ENCODE results near the gene TRIO.

Gene TRIO

DNA sequence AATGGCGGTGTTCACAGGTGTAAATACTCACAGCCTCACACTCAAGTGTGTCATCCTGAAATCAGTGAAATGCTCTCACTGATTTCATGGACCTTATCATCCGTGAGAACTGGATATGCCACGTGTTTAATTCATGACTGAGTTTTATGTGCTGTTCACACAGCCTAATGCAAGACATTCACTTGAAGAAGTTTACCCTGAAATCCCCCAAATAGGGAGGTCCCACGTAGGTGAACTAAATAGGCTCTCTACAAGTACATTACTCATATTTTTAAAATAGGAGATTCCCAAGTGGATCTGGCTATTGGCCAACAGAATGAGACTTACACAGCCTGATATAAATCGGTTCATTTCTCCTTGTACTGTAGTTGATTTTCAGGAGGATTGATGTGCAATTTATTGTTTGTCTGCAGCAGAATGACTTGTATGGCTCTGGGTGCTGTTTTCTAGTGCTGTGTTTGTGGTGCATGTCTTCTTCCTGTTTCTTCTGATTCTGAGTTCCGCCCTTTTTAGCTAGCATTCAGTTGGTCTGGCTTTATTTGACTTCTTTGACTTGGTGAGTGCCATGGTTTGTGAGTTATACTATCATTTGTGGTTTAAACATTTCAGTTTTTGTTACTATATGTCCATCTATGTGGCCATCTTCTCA is 25.1 kb downstream of the TRIO start:
- no peak for DNase-seq (ENCODE audit: low read depth)

DNA sequence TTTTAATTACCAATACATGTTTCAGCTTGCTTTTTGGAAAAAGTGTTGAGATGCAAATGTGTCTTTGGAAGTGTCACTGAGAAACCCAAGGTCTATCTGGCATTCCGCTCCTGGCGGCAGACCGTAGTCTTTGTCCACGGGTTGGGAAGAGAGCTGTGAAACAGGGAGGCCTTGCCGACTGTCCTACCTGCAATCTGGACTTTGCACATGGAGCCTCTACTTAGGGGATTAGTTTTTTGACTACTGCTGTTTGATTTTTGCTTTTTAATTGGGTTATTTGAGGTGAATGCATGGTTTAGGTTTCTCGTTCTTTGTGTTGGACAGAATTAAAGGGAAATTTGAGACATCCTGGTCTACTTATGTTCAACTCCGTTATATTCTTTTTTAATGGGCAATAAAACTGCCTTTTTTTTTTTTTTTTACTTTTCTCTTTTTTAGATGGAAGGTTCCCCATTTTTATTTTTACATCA is 25.7 kb downstream of the TRIO start:
- no peak for DNase-seq (ENCODE audit: low read depth)

DNA sequence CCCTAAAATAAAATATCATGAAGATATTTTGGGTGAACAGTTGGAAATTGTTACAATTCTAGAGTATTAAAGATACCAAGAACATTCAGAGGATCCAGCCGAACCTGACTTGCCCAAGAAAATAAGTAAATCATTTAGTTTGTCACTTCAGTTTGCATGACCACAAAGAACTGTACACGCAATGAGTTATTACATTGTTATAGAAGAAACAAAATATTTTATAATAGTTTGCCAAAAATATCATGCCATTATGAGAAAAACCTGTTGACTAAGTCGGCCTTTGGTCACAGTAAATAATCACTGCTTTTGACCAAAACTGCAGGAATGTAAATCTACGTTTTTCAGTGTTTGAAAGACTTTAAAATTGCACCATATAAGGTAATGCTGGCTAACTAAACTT is 27.9 kb downstream of the TRIO start:
- no peak for DNase-seq (ENCODE audit: low read depth)

DNA sequence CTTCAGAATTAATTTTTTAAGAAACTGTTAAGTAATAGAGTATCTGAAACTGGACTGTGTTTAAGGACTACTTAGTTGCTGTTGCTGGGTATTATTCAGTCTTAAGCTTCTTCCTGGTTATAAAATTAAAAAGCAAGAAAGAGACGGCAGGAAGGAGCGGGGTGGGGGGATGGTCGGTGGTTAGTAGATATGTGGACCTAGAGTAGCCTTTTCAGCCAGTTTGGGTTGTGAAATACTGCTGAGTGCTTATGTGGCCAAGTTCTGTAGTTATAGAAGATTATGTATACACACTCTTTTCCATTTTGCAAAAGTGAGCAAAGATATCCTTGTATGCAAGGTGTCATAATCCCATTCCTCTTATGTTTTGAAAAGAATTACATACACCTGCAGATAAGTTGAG is 28.5 kb downstream of the TRIO start:
- DNase-seq (ENCODE audit: low read depth), result no peak

DNA sequence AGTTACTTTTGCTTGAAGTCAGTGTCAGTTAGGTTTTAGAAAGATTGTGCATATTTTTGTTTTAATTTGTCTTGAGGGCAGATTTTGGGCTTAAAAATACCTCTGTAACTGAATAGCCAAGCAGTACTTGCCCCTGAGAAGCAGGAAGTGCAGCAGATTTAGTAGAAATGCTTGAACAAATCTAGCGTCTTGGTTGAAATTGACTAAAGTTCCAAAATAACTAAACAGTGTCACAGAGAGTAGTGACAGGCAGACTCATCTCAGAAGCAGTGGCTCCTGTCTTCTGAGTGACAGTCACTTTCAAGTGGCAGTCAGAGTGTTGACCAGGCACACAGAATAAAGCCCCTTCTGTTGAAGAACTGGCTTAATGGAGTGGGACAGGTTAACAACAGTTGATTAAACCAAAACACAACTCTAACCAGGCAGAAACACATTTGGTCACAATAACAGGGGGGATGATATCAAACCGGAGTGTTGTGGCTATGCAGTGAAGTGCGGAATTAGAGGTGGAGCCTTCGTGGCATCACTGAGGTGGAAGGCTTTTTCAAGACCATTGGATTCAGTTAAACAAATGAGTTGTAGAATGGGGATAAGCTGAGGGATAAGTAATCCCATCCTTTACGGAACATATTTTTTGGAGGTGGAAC is 29.1 kb downstream of the TRIO start:
- DNase-seq (ENCODE audit: low read depth), result no peak

DNA sequence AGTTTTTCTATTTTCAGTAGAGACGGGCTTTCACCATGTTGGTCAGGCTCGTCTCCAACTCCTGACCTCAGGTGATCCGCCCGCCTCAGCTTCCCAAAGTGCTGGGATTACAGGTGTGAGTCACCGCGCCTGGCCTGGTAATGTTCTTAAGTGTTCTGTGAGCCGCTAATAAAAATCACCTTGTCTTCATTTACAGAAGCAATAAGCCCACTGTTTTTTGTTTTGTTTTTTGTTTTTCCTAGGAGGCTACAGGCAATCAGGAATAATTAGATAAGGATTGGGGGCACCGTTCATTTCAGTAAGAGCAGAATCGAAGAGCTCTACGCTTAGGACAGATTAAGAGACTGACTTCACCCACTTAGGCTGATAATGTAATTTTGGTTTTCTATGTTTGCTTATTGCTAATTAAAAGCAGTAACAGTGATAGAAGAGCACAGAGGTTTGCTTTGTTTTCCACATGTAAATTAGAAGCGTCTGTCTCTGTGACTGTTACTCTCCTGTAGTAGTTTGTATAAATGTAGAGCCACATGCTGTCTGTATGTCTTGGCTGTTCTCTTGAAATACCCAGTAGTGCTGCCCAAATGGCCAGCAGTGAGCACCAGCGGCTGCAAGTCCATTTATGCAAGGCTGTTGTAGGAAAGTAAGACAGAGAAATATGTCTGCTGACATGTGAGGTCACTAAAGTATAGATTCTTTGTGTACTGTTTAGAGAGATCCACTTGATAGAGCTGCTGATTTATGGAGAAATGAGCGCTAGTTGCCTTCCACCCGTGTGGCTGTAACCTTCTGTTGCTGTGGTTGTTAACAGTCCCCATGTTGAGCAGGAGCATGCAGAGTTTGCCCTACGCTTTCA is 30.5 kb downstream of the TRIO start:
- DNase-seq (ENCODE audit: low read depth), result no peak

DNA sequence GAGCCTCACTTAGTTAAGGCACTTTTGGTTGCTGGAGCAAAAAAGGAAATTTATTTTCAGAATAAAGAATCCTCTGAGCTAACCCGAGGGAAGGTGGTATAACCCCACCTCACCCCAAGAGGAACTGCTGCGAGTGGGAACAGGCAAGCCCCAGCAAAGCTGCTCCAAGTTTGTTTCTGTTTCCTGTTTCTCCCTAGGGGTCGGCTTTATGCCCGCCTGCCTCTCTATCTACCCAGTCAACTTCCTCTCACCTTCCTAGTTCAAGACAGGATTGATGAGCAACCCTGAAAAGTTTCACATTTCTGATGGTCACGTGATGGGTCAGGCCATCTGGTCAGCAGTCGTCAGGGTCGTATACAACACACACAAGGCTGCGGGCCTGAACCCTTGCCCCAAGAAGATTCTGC is 31.1 kb downstream of the TRIO start:
- no peak for DNase-seq (ENCODE audit: low read depth)

DNA sequence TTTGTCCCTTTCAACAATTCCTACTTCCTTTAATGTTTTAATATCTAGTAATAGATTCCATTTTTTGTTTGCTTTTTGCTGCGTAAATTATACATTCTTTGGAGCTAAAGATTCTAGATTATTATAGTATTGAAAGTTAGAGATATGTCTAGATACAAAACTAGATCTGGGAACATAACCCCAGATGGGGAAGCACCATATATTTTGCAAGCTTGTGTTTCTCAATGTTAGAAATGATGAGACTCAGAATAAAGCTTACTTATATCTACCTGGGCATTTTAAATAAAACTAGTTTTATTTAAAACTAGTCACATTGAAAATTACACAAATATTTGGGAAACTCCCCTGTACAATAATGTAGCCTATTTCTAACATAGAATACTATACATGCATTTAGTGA is 32.2 kb downstream of the TRIO start:
- DNase-seq (ENCODE audit: low read depth), result no peak

DNA sequence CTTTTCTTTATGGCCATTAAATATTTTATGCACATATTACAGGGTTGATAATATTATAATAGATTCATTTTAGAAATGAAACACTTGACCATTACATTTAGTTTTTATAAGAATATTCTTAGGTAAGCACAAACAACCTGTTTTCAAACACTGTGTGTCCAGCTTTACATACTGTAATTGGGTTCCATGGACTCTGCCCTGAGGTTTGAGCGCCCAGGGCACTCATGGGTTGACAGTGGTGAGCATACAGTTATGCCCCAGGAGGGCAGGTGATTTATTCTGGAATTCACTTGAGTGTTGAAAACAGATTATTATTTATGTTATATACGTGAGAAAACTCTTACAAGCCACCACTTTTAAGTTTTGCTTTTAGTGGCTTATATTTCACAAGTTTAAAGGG is 33.7 kb downstream of the TRIO start:
- DNase-seq (ENCODE audit: low read depth), result no peak

DNA sequence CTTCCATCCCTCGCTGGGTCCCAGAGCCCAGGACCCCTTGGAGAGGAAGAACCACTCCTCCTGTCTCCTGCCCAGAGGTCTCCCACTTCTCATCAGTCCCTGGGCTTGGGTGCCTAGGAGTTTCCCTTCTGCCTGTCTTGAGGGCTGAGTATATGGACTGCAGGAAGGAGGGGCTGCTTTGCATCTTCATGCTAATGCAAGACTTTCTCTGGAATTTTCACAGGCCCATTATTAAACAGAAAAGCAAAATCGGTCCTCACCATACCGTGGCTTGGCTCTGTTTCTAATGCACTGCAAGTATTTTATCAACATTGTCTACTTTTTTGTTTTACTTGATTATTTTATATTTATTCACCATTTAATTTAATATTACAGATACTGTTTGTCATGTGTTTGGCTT is 34.5 kb downstream of the TRIO start:
- no peak for DNase-seq (ENCODE audit: low read depth)

DNA sequence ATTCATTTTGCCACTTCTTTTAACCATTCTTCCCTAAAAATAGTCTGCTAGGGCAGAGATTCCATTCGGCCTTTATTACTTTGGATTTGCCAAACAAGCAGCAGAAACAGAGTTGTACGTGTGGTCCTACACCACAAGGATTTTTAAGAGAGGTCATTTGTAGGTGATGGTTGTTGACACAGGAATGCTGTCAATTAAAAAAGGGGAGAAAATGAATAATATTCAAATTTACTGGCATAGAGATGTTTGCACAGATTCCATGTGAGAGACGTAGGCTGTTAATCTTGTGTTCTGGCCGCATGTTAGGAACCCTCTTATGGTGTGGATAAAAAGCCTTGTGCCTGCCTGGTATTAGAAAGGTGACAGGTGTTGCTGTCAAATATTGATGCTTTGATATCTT is 34.9 kb downstream of the TRIO start:
- no peak for DNase-seq (ENCODE audit: low read depth)

DNA sequence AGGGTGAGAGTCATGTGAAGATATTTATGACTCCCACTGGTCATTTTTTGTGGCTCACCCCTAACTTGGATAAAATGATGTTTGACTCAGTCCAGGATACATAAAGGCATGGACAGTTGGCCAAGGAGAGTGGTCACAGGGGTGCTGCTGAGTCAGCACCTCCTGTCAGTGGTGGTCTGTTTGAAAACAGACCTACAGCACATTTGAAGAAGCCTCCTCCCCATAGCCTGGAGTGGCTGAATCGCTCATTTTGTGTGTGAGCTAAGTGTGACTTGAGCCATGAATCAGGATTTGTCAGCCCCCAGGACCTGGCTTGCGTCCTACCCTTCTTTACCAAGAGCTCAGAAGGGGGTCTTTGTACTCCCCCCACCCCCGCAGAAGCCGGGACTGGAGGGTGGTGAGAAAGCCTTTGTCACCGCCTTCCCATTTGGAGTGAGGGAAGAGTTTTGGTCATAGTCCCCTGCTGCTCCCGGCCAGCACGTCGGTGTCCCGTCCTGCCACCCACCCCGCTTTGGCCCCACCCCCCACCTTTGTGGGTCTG is 35.6 kb downstream of the TRIO start:
- DNase-seq (ENCODE audit: low read depth), result peak; percentile 94

DNA sequence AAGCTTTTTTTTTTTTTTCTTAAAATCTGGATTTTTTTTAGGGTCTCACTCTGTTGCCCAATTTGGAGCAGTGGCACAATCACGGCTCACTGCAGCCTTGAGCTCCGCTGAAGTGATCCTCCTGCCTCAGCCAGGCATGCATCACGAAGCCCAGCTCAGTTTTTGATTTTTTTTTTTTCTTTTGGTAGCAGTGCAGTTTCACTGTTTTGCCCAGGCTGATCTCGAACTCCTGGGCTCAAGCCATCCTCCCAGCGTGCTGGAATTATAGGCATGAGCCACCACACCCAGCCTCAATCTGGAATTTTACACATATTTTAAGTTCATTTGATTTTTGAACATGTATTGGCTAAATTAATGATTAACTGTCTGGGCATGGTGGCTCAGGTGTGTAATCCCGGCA is 36.3 kb downstream of the TRIO start:
- no peak for DNase-seq (ENCODE audit: low read depth)

DNA sequence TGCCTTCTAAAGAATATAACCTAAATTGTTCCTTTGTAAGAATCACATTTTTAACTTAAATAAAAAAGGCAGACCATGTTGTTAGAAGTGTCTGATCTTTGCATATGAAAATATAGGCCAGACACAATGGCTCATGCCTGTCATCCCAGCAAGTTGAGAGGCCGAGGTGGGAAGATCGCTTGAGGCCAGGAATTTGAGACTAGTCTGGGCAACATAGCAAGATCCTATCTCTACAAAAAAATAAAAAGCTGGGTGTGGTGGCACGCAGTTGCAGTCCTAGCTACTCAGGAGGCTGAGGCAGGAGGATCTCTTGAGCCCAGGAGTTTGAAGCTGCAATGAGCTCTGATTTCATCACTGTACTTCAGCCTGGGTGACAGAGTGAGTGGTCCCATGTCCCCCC is 37.3 kb downstream of the TRIO start:
- no peak for DNase-seq (ENCODE audit: low read depth)

DNA sequence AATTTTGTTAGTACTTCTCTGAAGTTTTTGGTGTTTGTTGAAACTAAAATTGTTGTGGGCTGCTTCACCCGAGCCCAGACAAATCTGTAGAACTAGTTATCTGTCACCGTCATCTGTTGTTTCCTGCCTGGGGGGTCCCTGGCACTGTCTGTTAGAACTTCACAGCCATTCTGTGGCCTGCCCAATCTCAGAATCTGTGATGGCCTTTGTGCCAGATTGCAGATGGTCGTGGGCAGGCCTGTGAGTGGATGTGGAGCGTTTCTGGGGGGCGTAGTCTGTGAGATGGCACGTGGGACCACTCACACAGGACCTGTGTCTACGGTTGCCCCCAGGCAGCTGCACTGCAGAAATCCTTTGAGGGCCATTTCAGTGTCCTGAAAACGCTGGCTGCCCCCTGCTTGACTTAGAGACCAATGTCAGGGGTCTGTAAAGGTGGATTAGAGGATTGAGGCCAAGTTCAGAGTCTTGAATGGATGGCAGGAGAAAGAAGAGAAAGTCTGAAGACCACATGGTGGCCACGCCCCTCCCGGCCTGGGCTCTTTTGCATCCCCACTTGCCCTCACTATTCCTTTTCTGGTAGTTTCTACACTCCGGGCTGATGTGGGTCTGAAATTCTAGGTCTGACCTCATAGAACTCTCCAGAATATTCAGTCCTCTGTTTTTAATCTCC is 38.3 kb downstream of the TRIO start:
- DNase-seq (ENCODE audit: low read depth), result no peak

DNA sequence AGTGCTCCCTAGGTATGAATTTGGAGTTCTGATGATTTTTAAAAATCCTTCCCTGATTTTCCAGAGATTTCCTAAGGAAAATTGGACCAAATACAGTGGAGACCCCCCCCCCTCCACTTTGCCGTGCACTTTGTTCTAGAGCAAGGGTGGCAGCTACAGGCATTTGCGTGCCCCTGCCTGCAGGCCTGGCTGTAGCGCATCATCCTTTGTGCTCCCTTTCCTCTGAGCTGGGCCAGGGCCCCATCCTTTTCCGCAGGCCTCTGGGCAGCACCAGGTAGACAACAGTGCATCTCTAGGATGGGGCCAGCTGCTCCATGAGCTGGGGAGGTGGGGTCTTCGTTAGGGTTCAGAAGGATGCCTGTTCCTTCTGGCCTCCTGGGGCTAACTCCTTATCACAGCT is 39.6 kb downstream of the TRIO start:
- DNase-seq (ENCODE audit: low read depth), result no peak

DNA sequence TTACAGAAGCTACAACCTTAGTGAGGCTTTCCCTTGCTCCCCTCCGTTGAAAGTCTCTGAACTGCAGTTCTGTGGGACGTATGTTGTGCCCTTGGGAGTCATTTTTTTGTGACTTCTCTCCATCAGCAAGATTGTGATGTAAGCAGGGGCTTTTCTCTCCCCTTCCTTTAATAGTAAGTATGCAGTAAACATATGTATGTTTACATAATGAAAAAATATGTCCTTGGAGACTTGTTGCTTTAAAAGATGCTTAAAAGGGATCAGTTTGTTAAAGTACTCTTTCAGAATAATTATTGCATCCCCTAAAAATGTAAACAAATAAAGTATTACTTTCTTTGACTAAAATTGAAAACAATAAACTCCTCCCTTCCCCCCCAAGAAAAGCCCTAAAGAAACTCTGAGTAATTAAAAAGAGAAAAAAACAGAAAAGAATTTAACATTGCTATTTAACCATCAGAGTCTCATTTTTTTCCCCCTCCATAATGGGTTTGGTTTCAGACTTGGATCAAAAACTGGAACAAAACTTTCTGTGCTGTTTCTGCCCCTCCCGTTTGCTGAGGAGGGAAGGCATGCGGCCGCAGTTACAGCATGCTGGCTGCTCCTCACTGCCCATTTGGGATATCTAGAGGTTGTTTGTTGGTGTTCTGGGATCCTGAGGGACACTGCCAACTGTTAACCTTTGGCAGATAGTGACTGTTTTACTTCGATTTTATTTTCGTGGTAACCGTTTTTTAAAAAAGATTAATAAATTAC is 40.2 kb downstream of the TRIO start:
- DNase-seq (ENCODE audit: low read depth), result no peak

DNA sequence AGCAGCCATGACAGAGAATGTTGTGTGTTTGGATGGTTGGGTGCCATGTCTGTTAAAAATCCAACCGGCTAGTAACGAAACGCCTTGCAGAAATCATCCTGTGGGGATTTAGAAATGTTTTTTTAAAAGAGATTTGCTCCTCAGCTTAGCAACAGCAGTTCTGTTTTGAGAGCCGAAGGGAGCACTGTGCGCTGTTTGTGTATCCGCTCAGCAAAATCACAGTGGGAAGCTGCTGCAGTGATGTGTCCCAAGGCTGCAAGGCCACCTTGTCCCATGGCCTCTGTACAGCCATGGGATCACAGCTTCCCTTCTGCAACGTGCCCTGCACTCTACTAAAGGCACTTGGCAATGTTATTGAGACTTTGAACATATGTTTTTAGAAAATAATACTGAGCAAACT is 40.9 kb downstream of the TRIO start:
- no peak for DNase-seq (ENCODE audit: low read depth)

DNA sequence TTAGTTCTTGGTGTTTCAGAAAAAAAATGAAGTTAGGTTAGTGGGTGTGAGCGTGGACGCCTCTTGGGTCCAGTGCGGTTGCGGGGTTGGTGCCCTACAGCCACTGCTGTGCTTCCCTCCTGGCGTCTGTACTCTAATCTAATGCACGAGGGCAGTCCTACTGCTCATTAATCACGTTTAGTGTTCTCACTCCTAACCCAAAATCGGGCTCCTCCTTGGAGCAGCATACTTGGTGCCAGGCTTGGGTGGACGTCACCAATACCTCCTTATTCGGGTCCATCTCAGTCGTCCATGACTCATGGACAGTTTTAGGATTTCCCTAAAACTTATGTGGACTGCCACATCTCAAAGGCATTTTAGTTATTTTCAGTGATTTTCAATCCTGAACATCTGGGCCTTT is 41.6 kb downstream of the TRIO start:
- DNase-seq (ENCODE audit: low read depth), result no peak

DNA sequence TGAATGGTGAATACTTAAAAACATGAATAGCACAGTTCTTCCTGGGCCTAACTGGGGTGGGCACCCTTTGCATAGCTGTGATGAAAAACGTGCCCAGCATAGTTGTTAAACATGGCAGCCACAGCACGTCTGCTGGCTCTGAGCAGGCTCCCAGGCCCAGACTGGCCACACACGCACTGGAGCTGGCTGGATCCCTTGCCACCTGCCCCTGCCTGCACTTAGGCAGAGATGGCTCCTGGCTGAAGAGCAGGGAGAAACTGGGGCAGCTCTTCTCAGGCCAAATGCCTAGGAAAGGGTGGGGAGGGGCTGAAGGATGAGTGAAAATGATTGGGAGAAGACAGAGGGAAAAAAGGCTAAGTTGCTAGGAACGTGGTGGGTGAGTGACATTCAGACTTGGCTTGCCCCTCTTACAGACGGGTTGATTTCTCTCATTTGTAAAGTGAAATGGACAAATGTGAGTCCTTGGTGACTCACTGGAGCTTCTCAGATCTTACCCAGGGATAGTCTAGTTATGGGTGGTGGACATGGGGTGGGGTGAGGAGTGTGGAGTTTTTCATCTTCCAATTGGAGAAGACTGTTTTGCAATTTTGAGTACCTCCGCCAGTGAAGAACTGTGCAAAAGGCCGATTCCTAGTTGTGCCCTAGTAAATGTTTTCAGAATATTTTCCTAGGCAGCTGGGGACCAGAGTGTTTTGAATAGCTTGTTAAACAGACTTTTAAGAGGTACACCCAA is 42.4 kb downstream of the TRIO start:
- peak; percentile 71 for DNase-seq (ENCODE audit: low read depth)
